ENCODE data around the gene GPC6.

The GPC6 gene

GRCh38 chr13:93341517-93341916 lies 114.9 kb downstream of the GPC6 start:
- no peak overlapping the region for H3K9ac ChIP-seq (ENCODE audit: low read depth, low read length, poor library complexity)
- no CpG with 5 or more reads among the region's 4 CpGs for WGBS, 2 donors (ENCODE audit: extremely low coverage in 2 of 2, insufficient read length in 2 of 2, insufficient replicate concordance in 1 of 2)
- peaks cover 3 to 7% of the 10 kb centered on the region in 2 donors for H3K4me1 ChIP-seq (ENCODE audit: control insufficient read depth in 2 of 2, insufficient read depth in 1 of 2, low read depth in 1 of 2, low read length in 2 of 2)
- H2BK12ac ChIP-seq (ENCODE audit: low read length) = no peak overlapping the region
- no peak overlapping the region for H3K14ac ChIP-seq (ENCODE audit: low read length)
- H3K4ac ChIP-seq (ENCODE audit: low read length) = no peak overlapping the region
- no peak overlapping the region for H3K4me2 ChIP-seq (ENCODE audit: insufficient read depth, low read length, poor library complexity, severe bottlenecking)
- H3K23ac ChIP-seq (ENCODE audit: low read depth, low read length, poor library complexity) = no peak overlapping the region
- no peak overlapping the region for H2BK120ac ChIP-seq (ENCODE audit: low read depth, low read length)
- H4K8ac ChIP-seq (ENCODE audit: low read depth, low read length) = no peak overlapping the region
- no peak overlapping the region for H2AK5ac ChIP-seq (ENCODE audit: low read depth, low read length)
- no peaks in the 10 kb centered on the region for H3K27me3 ChIP-seq (ENCODE audit: control insufficient read depth in 3 of 3, insufficient read depth in 3 of 3, low read depth in 1 of 3, low read length in 3 of 3)
- no peaks in the 10 kb centered on the region for H3K36me3 ChIP-seq (replicated peaks in 1 of 2; ENCODE audit: control insufficient read depth in 2 of 2, insufficient read depth in 2 of 2, low read length in 2 of 2)
- H4K91ac ChIP-seq (ENCODE audit: low read depth, low read length, poor library complexity) = no peak overlapping the region
- H3K18ac ChIP-seq (ENCODE audit: low read length) = no peak overlapping the region
- no peak overlapping the region for H3K27ac ChIP-seq (replicated peaks; ENCODE audit: low read length)
- H3K4me3 ChIP-seq (ENCODE audit: low read length in 2 of 2) = no peak overlapping the region
- no peak overlapping the region for H2AFZ ChIP-seq (ENCODE audit: low read length)
- no peaks in the 10 kb centered on the region for H3K79me1 ChIP-seq (ENCODE audit: low read depth, low read length)
- no peak for DNase-seq (ENCODE audit: low spot score)
- no peaks in the 10 kb centered on the region for H3K9me3 ChIP-seq (replicated peaks in 1 of 2; ENCODE audit: control insufficient read depth in 2 of 2, insufficient read depth in 1 of 2, low read depth in 1 of 2, low read length in 2 of 2)
- no peak overlapping the region for H2BK15ac ChIP-seq (ENCODE audit: low read length)
- no peak overlapping the region for H2BK5ac ChIP-seq (ENCODE audit: low read length)

- Histone ChIP-seq H3K4ac (ENCODE audit: low read length) (no peak overlapping the region), H2BK15ac (ENCODE audit: low read length) (no peak overlapping the region), H2AFZ (ENCODE audit: low read length) (no peak overlapping the region), H3K27ac (replicated peaks; ENCODE audit: low read length) (no peak overlapping the region), H2AK5ac (ENCODE audit: low read depth, low read length) (no peak overlapping the region), H4K91ac (ENCODE audit: low read depth, low read length, poor library complexity) (no peak overlapping the region), H3K27me3 (ENCODE audit: control insufficient read depth in 3 of 3, insufficient read depth in 3 of 3, low read depth in 1 of 3, low read length in 3 of 3) (no peaks in the 10 kb centered on the region), H2BK5ac (ENCODE audit: low read length) (no peak overlapping the region), H3K18ac (ENCODE audit: low read length) (no peak overlapping the region), H3K4me3 (ENCODE audit: low read length in 2 of 2) (no peak overlapping the region), H3K9ac (ENCODE audit: low read depth, low read length, poor library complexity) (no peak overlapping the region), H3K4me1 (ENCODE audit: control insufficient read depth in 2 of 2, insufficient read depth in 1 of 2, low read depth in 1 of 2, low read length in 2 of 2) (peaks cover 3 to 4% of the 10 kb centered on the region in 2 donors), H3K79me1 (ENCODE audit: low read depth, low read length) (no peaks in the 10 kb centered on the region), H3K9me3 (replicated peaks in 1 of 2; ENCODE audit: control insufficient read depth in 2 of 2, insufficient read depth in 1 of 2, low read depth in 1 of 2, low read length in 2 of 2) (no peaks in the 10 kb centered on the region), H2BK12ac (ENCODE audit: low read length) (no peak overlapping the region), H4K8ac (ENCODE audit: low read depth, low read length) (no peak overlapping the region), H2BK120ac (ENCODE audit: low read depth, low read length) (no peak overlapping the region), H3K23ac (ENCODE audit: low read depth, low read length, poor library complexity) (no peak overlapping the region), H3K4me2 (ENCODE audit: insufficient read depth, low read length, poor library complexity, severe bottlenecking) (no peak overlapping the region), H3K36me3 (replicated peaks in 1 of 2; ENCODE audit: control insufficient read depth in 2 of 2, insufficient read depth in 2 of 2, low read length in 2 of 2) (no peaks in the 10 kb centered on the region), H3K14ac (ENCODE audit: low read length) (no peak overlapping the region)
- WGBS, 2 donors (ENCODE audit: extremely low coverage in 2 of 2, insufficient read length in 2 of 2, insufficient replicate concordance in 1 of 2) = no CpG with 5 or more reads among the region's 4 CpGs
- no peak for DNase-seq (ENCODE audit: low spot score)
These were observed 116.5 kb downstream of the GPC6 start for GRCh38 chr13:93343097-93343496.

- Histone ChIP-seq H3K4ac (ENCODE audit: low read length) (no peak overlapping the region), H4K91ac (ENCODE audit: low read depth, low read length, poor library complexity) (no peak overlapping the region), H3K4me3 (ENCODE audit: low read length in 2 of 2) (no peak overlapping the region), H2BK5ac (ENCODE audit: low read length) (no peak overlapping the region), H3K9me3 (replicated peaks in 1 of 2; ENCODE audit: control insufficient read depth in 2 of 2, insufficient read depth in 1 of 2, low read depth in 1 of 2, low read length in 2 of 2) (no peaks in the 10 kb centered on the region), H3K4me1 (ENCODE audit: control insufficient read depth in 2 of 2, insufficient read depth in 1 of 2, low read depth in 1 of 2, low read length in 2 of 2) (peaks cover 3 to 4% of the 10 kb centered on the region in 2 donors), H2AFZ (ENCODE audit: low read length) (no peak overlapping the region), H3K36me3 (replicated peaks in 1 of 2; ENCODE audit: control insufficient read depth in 2 of 2, insufficient read depth in 2 of 2, low read length in 2 of 2) (no peaks in the 10 kb centered on the region), H4K8ac (ENCODE audit: low read depth, low read length) (no peak overlapping the region), H3K18ac (ENCODE audit: low read length) (no peak overlapping the region), H3K14ac (ENCODE audit: low read length) (no peak overlapping the region), H3K27me3 (ENCODE audit: control insufficient read depth in 3 of 3, insufficient read depth in 3 of 3, low read depth in 1 of 3, low read length in 3 of 3) (no peaks in the 10 kb centered on the region), H3K27ac (replicated peaks; ENCODE audit: low read length) (no peak overlapping the region), H2BK12ac (ENCODE audit: low read length) (no peak overlapping the region), H3K9ac (ENCODE audit: low read depth, low read length, poor library complexity) (no peak overlapping the region), H2AK5ac (ENCODE audit: low read depth, low read length) (no peak overlapping the region), H2BK120ac (ENCODE audit: low read depth, low read length) (no peak overlapping the region), H2BK15ac (ENCODE audit: low read length) (no peak overlapping the region), H3K23ac (ENCODE audit: low read depth, low read length, poor library complexity) (no peak overlapping the region), H3K4me2 (ENCODE audit: insufficient read depth, low read length, poor library complexity, severe bottlenecking) (no peak overlapping the region), H3K79me1 (ENCODE audit: low read depth, low read length) (no peaks in the 10 kb centered on the region)
- no peak for DNase-seq (ENCODE audit: low spot score)
- no CpG with 5 or more reads among the region's 3 CpGs for WGBS, 2 donors (ENCODE audit: extremely low coverage in 2 of 2, insufficient read length in 2 of 2, insufficient replicate concordance in 1 of 2)
These were observed 117.6 kb downstream of the GPC6 start for GRCh38 chr13:93344048-93344705.

GRCh38 chr13:93345024-93345423 lies 118.4 kb downstream of the GPC6 start:
- no peak overlapping the region for H3K27ac ChIP-seq (replicated peaks; ENCODE audit: low read length)
- H2BK120ac ChIP-seq (ENCODE audit: low read depth, low read length) = no peak overlapping the region
- no peak overlapping the region for H3K4me3 ChIP-seq (ENCODE audit: low read length in 2 of 2)
- H4K91ac ChIP-seq (ENCODE audit: low read depth, low read length, poor library complexity) = no peak overlapping the region
- no peak overlapping the region for H3K23ac ChIP-seq (ENCODE audit: low read depth, low read length, poor library complexity)
- H3K9ac ChIP-seq (ENCODE audit: low read depth, low read length, poor library complexity) = no peak overlapping the region
- no peak overlapping the region for H2BK12ac ChIP-seq (ENCODE audit: low read length)
- H3K4me1 ChIP-seq (ENCODE audit: control insufficient read depth in 2 of 2, insufficient read depth in 1 of 2, low read depth in 1 of 2, low read length in 2 of 2) = peaks cover 3 to 4% of the 10 kb centered on the region in 2 donors
- H3K4ac ChIP-seq (ENCODE audit: low read length) = no peak overlapping the region
- H2AFZ ChIP-seq (ENCODE audit: low read length) = no peak overlapping the region
- no peak overlapping the region for H3K18ac ChIP-seq (ENCODE audit: low read length)
- no peaks in the 10 kb centered on the region for H3K36me3 ChIP-seq (replicated peaks in 1 of 2; ENCODE audit: control insufficient read depth in 2 of 2, insufficient read depth in 2 of 2, low read length in 2 of 2)
- H2BK5ac ChIP-seq (ENCODE audit: low read length) = no peak overlapping the region
- no peaks in the 10 kb centered on the region for H3K79me1 ChIP-seq (ENCODE audit: low read depth, low read length)
- DNase-seq (ENCODE audit: low spot score) = no peak
- H2AK5ac ChIP-seq (ENCODE audit: low read depth, low read length) = no peak overlapping the region
- H3K9me3 ChIP-seq (replicated peaks in 1 of 2; ENCODE audit: control insufficient read depth in 2 of 2, insufficient read depth in 1 of 2, low read depth in 1 of 2, low read length in 2 of 2) = no peaks in the 10 kb centered on the region
- no peak overlapping the region for H3K4me2 ChIP-seq (ENCODE audit: insufficient read depth, low read length, poor library complexity, severe bottlenecking)
- H4K8ac ChIP-seq (ENCODE audit: low read depth, low read length) = no peak overlapping the region
- H2BK15ac ChIP-seq (ENCODE audit: low read length) = no peak overlapping the region
- H3K27me3 ChIP-seq (ENCODE audit: control insufficient read depth in 3 of 3, insufficient read depth in 3 of 3, low read depth in 1 of 3, low read length in 3 of 3) = no peaks in the 10 kb centered on the region
- H3K14ac ChIP-seq (ENCODE audit: low read length) = no peak overlapping the region

Data from neuronal stem cell (in vitro differentiated cells).